Colonic mucosa (tissue), 4 donors: ENCODE data around the gene TACC2. TPM values are rescaled to one million over a fixed set of nuclear protein-coding genes. Genes with fewer than 3 reads are reported as not detected.
"Not testable (repeated sequence)": the region's sequence is repeated elsewhere in the genome, so short reads cannot be mapped to it uniquely, and the experiment has no call there.

Experiments
- DNase-seq: peaks from one replicate; pipeline ENCODE4 v3.0.0-alpha.2; 2020
- H3K27ac ChIP-seq: fragments of 200-600 bp; one replicate; pipeline ENCODE4 v1.8.0; 2021
- H3K27me3 ChIP-seq: fragments of 200-600 bp; one replicate; pipeline ENCODE4 v1.8.0; 2021
- H3K36me3 ChIP-seq: fragments of 200-600 bp; one replicate; pipeline ENCODE4 v1.8.0; 2021
- H3K4me1 ChIP-seq: fragments of 200-600 bp; one replicate; pipeline ENCODE4 v1.8.0; 2021; ENCODE audit warnings: mild to moderate bottlenecking
- H3K4me3 ChIP-seq: fragments of 200-600 bp; one replicate; pipeline ENCODE4 v1.8.0; 2021
- H3K9ac ChIP-seq, 2 donors: one replicate each; pipeline ENCODE4 v1.7.0; 2013; ENCODE audit warnings: control low read depth in 2 of 2, low read depth in 2 of 2, low read length in 2 of 2
- H3K9me3 ChIP-seq: fragments of 200-600 bp; one replicate; pipeline ENCODE4 v1.8.0; 2021
- CTCF ChIP-seq: fragments of 200-600 bp; IDR thresholded peaks from one replicate; pipeline ENCODE4 v1.8.0; 2022; ENCODE audit warnings: antibody characterized with exemption, mild to moderate bottlenecking
- intact Hi-C: fragments of 100-400 bp; cut with DNase I; formaldehyde crosslinking; loops from one replicate; pipeline ENCODE4 v1.14.1; 2022
- total RNA-seq, 2 donors: library from RNA; stranded (reverse); fragmentation: NEBNext Ultra II Directional in 1 of 2; extraction: Animal tissue kit (Norgen Biotek cat#: 25700) in 1 of 2; gene quantifications; one replicate each; pipeline ENCODE4 v1.2.1, GENCODE V29; 2021
- donor health status: healthy.
- donor health status: DM: no; HTN: no; CAD: no.
- donor health status: DM: no; HTN: no; CAD: no.

TACC2 gene
- total RNA-seq, 2 donors from 2014 or later = 90.0 to 93.2 TPM

DNA sequence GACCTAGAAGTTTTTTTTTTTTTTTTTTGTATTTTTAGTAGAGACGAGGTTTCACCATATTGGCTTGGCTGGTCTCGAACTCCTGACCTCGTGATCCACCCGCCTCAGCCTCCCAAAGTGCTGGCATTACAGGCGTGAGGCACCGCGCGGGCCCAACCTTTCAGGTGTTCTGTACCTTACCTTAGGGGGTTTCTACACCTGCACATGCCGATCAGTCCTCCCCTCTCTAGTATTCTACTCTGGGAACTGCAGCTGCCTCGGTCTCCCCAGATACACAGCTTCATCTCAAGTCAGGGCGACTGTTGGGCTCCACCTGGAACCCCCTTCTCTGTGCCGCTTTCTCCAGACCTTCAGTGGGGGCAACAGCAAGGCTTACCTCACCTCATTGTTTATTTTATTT lies 79.9 kb downstream of the TACC2 start:
- no peak for TF ChIP-seq CTCF
- no peak for DNase-seq
- no peaks in the 10 kb centered on the region for H3K9me3 ChIP-seq

GRCh38 chr10:122072491-122072890 lies 83.5 kb downstream of the TACC2 start:
- H3K9ac ChIP-seq = no peak overlapping the region
- no peaks in the 10 kb centered on the region for H3K4me1 ChIP-seq
- DNase-seq = no peak
- TF ChIP-seq CTCF = no peak
- intact Hi-C loops = no loop called here
- H3K27ac ChIP-seq = no peak overlapping the region
- no peaks in the 10 kb centered on the region for H3K36me3 ChIP-seq
- no peaks in the 10 kb centered on the region for H3K9me3 ChIP-seq
- no peaks in the 10 kb centered on the region for H3K27me3 ChIP-seq
- no peak overlapping the region for H3K4me3 ChIP-seq

More for the DNA sequence above, 79.9 kb downstream of the TACC2 start:
- Histone ChIP-seq H3K4me3 (no peak overlapping the region), H3K27ac (no peak overlapping the region), H3K27me3 (no peaks in the 10 kb centered on the region), H3K36me3 (no peaks in the 10 kb centered on the region), H3K4me1 (no peaks in the 10 kb centered on the region), H3K9ac (no peak overlapping the region)
- intact Hi-C loops = no loop called here

GRCh38 chr10:122073508-122073907 lies 84.5 kb downstream of the TACC2 start:
- intact Hi-C loops = no loop called here
- H3K9me3 ChIP-seq = no peaks in the 10 kb centered on the region

GRCh38 chr10:122075171-122075570 lies 86.2 kb downstream of the TACC2 start:
- no peaks in the 10 kb centered on the region for H3K4me1 ChIP-seq
- no peaks in the 10 kb centered on the region for H3K9me3 ChIP-seq
- H3K4me3 ChIP-seq = no peak overlapping the region
- no peaks in the 10 kb centered on the region for H3K27me3 ChIP-seq
- H3K9ac ChIP-seq = no peak overlapping the region
- TF ChIP-seq CTCF = no peak
- no peak overlapping the region for H3K27ac ChIP-seq
- H3K36me3 ChIP-seq = no peaks in the 10 kb centered on the region
- no peak for DNase-seq
- intact Hi-C loops = no loop called here

More at GRCh38 chr10:122073508-122073907, 84.5 kb downstream of the TACC2 start:
- Histone ChIP-seq H3K9ac (no peak overlapping the region), H3K27me3 (no peaks in the 10 kb centered on the region), H3K4me3 (no peak overlapping the region), H3K27ac (no peak overlapping the region), H3K36me3 (no peaks in the 10 kb centered on the region), H3K4me1 (no peaks in the 10 kb centered on the region)
- no peak for DNase-seq
- TF ChIP-seq CTCF = no peak

DNA sequence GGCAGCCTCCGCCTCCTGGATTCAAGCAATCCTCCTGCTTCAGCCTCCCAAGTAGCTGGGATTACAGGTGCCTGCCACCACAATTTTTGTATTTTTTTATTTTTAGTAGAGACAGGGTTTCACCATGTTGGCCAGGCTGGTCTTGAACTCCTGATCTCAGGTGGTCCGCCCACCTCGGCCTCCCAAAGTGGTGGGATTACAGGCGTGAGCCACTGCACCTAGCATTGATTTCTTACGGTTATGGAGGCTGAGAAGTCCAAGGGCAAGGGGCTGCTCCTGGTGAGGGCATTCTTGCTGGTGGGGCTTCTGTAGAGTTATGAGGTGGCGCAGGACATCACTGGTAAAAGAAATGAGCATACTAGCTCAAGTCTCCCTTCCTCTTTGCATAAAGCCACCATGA lies 86.9 kb downstream of the TACC2 start:
- H3K27me3 ChIP-seq, intact Hi-C loops, H3K4me1 ChIP-seq, DNase-seq, H3K9ac ChIP-seq, H3K9me3 ChIP-seq, H3K36me3 ChIP-seq, H3K4me3 ChIP-seq, H3K27ac ChIP-seq: not testable (repeated sequence)

- Histone ChIP-seq H3K9me3 (no peaks in the 10 kb centered on the region), H3K4me3 (no peak overlapping the region), H3K27ac (no peak overlapping the region), H3K4me1 (no peaks in the 10 kb centered on the region), H3K27me3 (no peaks in the 10 kb centered on the region), H3K36me3 (no peaks in the 10 kb centered on the region), H3K9ac (no peak overlapping the region)
- no peak for DNase-seq
- no peak for TF ChIP-seq CTCF
- intact Hi-C loops = no loop called here
Measured at GRCh38 chr10:122077311-122077875, 88.4 kb downstream of the TACC2 start.
